ENCODE results near the gene TSPAN3.

- TF ChIP-seq POLR2A (IDR thresholded peaks at IDR 0.05) (no peak), CTCF (IDR thresholded peaks at IDR 0.05) (no peak)
These were observed 68.5 kb downstream of the TSPAN3 start for GRCh38 chr15:77002436-77002835.
